Stimulated activated CD8-positive, alpha-beta memory T cell treated with anti-CD3 and anti-CD28 coated beads, Interleukin-7, amount 100 ng/mL, for 24 hours (primary cell): Measurements from ENCODE around the gene TIMD4.
"Not testable (repeated sequence)": the region's sequence is repeated elsewhere in the genome, so short reads cannot be mapped to it uniquely, and the experiment has no call there.

Experiments
- DNase-seq: peaks from one replicate; pipeline ENCODE4 v3.0.0-alpha.2; 2020; ENCODE audit warnings: low read depth

The TIMD4 gene

DNA sequence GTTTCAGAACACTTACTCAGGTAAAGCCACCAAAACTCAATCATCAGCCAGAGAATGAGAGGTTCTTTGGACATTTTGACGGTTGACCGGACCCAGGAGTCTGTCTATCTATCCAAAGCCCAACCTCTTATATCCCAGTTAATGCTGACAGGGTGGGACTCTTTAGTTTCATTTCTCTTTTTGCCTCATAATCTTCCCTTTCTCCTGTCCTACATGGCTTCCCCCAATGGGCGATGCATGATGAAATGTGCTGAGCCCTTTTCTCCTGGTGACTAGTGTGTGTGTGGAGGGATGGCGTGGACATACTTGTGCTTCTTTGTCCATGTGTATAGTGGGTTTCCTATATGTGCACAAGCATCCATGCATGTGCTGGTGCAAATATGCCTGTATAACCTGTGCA lies at the start of gene TIMD4:
Gene TIMD4, minus strand, starts transcription at position 102 of the 400 bp plus-strand sequence. Its CDS starts 28 bp downstream, at position 74.
- DNase-seq: no peak

DNA sequence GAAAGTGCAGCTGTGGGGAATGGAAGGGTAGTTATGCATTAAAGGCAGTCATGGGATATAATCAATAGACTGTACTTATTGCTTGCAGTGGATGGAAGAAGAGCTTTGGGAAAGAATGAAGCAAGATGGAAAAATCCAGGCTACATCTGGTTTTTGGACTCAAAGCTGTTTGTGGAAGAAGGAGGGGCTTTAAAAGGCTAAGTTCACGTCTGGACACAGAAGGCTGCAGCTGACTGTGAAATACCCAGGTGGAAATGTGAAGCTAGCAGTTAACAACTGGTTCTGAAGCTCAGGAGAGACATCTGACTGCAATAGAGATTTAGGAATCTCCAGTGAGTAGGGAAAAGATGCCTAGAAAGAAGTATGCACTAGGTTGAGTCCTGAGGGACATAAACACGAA lies 43.2 kb upstream of the TIMD4 start:
- no peak for DNase-seq

DNA sequence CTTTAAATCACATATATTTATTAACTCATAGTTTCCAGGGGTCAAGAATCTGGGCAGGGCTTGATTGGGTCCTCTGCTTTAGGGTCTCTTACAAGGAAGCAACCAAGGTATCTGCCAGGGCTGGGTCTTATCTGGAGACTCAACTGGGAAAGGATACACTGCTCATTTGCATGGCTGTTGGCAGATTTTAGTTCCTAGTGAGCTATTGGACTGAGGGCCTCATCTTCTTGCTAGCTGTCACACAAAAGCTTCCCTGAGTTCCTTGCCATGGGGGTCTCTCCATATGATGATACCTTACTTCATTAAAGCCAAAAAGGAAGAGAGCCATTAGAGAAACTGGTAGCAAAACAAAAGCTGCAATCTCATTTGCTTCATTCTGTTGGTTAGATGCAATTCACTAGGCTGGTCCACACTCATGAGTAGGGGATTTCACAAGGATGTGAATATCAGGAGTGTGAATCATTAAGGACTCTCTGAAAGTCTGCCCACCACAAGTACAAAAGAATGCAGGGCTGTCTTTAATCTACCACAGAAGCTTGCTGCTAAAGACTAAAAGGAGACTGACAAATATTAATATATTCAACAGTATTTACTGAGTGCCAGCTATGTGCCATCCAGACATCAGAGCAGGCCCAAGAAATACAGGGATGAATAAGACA lies 42.0 kb upstream of the TIMD4 start:
- no peak for DNase-seq

DNA sequence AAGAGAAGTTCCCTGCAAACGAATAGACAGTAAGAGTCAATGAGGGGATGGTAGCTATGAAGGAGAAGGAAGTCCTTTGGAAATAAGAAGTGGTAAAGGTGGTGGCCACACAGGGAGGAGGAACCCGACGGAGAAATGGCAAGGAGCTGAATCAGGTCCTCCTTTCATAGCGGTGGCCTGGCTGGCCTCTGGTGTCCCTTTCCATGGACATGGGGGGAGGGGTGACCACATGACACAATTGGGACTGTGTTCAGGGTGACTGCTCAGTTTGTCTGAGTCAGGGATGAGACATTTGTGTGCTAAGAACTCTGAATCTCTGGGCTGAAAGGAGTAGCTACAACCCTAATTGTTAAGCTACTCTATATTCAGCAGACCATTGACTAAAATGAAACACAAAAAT lies 28.7 kb upstream of the TIMD4 start:
- DNase-seq: no peak

DNA sequence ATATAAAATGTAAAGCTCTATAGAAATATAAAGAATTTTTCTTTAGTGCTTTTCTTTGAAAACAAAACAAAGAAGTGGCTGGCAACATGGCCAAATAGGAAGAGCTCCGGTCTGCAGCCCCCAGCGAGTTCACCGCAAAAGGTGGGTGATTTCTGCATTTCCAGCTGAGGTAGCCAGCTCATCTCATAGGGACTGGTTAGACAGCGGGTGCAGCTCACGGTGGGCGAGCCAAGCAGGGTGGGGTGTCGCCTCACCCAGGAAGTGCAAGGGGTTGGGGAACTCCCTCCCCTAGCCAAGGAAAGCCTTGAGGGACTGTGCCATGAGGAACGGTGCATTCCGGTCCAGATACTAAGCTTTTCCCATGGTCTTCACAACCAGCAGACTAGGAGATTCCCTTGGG lies 21.0 kb upstream of the TIMD4 start:
- no peak for DNase-seq

DNA sequence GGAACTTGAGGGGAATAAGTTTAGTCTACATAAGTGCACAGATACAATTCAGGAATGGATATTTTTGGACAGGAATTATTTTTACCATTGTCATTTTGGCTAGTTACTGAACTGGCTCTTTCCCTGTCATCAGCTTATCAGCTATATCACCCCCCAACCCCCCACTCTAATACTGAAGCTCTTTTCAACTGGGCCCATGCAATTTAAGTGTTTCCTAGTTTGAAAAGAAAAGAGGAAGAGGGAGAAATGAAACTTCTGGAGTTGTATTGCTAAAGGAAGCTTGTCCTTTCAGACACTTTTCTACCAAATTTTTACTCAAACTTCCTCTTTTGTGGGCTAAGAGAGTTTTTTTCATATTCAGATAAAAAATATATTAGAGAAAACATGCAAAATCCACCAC lies 18.5 kb upstream of the TIMD4 start:
- DNase-seq: no peak

DNA sequence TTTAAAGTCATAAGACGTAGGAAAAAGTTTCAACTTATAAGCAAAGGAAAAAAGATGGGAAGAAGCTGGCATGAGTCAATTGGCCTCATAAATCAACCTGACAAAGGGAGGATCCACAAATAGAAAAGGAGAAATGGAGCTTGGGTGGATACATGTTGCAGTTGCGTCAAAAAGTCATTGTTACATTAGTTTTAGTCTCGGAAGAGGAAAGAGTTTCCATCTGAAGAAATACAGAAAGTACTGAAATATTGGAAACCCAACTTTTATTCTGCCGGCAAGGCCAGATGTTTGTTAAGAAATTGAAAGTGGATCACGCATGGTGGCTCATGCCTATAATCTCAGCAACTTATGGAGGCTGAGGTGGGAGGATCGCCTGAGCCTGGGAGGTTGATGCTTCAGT lies 11.3 kb upstream of the TIMD4 start:
- DNase-seq: no peak

DNA sequence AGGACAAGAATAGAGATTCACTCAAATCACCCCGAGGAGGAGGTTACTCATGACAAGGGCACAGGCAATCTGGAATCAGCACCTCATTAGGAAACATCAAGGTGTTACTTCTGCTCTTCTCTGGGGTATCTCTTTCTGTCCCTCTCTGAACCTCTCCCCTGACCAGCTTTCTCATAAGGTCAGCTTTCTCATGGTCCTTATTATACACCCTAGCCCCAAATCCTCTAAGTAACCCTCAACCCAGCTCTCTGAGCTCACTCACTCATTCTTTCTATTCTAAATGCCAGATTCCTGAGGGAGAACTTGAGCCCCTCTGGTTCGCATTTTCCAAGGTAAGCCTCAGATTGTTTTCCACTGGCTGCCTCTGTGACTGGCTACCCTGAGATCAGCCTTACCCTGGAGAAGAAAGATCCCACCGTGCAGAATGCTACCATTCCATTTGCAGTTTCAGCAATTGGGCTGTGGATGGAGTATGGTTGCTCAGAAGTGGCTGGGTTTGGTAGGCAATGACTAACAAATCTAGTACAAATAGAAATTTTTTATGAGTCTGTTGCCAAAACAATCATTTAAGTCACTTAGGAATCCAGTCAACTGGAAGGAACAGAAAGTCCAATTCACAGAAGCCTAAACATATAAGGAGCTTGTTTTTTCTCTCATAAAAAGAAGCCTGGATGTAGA lies 9.0 kb upstream of the TIMD4 start:
- no peak for DNase-seq

DNA sequence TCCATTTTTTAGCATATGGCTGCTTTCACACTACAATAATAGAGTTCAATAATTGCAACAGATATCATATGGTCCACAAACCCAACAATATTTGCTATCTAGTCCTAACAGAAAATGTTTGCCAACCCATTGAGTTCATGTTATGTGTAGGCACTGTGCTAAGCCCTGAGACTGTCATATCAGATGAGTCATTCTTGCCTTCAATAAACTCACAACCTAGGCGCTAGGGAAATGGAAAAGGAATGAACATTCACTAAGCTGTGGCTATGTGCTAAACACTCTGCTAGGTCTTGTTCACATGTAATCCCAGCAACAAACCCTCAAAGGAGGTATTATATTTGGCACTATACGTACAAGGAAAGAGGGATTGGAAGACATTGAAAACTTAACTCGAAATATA lies 8.4 kb upstream of the TIMD4 start:
- DNase-seq: no peak

DNA sequence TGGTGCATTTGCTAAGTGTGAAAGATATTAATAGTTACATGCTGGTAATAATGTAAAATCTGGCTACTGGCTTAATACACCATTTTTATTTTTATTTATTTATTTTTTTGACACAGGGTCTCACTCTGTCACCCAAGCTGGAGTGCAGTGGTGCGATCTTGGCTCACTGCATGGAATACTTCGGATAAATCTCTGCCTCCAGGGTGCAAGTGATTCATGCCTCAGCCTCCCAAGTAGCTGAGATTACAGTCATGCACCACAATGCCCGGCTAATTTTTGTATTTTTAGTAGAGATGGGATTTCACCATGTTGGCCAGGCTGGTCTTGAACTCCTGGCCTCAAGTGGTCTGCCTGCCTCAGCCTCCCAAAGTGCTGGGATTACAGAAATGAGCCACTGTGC lies 4.4 kb upstream of the TIMD4 start:
- DNase-seq: not testable (repeated sequence)

DNA sequence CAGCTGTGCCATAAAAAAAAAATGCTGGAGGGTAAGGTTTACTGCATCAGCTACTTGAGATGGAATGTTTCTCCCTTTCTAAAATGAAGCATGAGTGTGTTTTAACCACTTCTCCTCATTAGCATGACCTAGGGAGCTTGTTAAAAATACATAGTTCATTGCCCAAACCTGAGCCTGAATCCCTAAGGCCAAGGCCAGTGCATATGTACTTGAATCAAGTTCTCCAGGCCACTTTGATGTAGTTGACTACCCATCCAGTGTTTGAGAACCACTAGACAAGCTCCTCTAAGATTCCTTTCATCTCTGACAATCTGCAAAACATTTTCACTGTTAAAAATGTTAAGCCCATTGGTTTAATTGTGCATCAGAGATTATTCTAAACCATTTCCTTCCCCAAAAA lies 6.7 kb downstream of the TIMD4 start:
- no peak for DNase-seq

DNA sequence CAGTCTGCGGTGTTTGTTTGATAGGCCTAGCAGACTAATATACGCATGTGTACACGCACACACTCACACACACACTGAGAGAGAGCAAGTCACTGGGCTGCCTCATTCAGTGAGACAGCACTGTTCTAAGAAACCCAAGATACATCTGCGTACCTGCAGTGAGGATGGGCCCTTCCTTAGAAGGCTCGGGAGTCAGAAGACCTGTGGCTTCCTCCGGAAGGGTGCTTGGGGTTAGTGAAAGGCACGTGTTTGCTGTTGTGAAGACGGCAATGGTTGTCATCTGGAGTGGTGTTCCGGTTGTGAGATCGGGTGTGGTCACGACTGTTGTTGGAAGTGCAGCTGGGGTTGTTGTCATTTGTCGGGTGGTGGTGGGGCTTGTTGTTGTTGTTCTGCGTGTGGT lies 11.7 kb downstream of the TIMD4 start:
- DNase-seq: no peak

DNA sequence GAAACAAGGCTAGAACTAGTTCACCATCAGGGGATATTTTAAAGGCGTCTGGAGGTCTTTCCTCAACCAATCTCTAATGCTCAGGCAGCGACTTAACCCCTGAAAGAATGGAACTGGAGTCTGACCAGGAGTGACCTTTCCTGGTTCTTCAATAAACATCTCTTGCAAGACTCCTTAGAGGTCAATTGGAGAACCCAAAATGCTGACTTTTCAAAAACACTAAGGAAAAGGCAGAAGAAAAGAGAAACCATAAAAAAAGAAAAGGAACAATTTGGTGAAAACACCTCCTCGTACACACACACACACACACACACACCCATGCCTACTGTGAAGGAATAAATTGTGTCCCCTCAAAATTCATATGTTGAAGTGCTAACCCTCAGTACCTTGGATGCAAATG lies 12.3 kb downstream of the TIMD4 start:
- DNase-seq: no peak

DNA sequence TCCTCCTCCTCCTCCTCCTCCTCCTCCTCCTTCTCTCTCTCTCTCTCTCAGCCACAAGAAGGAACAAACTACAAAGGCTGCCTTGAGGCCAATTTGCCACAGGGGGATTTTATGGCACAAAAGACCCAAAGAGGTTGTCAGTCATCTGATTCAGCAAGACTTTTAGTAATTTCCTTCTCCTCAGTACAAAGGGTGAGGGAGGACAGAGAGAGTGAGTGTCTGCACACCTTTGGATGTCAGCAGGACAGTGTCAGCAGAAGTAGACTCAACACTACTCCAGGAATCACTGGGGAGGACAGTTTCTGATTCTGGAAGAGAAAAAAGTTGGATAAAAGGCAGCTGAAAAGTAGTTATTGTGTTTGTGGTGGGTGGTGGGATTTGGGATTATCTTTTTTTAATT lies 13.6 kb downstream of the TIMD4 start:
- DNase-seq: no peak

DNA sequence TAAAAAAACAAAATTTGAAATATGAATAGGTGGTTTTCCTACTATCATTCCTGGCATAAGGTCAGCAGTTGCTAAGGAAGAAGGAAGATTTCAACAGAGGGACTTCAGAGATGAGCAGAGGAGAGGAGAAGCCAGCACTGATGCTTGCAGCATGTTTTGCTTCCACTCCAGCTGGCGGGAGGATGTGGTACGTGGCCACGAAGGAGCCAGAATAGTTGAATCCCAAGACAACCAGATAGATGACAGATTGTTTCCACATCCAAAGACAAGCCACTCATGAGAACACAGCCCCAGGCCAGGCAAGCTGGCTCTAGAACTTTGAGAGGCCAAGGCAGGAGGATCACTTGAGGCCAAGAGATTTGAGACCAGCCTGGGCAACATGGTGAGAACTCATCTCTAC lies 15.1 kb downstream of the TIMD4 start:
- no peak for DNase-seq

DNA sequence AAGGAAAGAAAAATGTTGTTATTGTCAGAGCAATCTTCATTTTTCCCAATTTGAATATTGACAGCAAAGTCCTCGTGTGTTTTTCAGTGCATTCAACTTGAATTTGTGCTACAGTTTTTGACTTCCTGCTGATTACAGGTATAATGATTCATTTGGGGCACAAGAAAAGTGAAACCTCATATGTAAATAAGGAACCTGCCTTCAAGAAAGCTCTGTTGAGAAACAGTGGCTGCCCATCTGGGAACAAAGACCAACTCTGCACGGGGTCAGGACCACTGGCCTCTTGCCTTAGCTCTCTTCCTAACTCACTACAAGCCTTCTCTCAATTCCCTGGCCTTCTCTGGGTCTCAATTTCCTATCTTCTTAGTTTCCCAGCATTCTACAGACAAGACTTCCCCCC lies 21.0 kb downstream of the TIMD4 start:
- no peak for DNase-seq

DNA sequence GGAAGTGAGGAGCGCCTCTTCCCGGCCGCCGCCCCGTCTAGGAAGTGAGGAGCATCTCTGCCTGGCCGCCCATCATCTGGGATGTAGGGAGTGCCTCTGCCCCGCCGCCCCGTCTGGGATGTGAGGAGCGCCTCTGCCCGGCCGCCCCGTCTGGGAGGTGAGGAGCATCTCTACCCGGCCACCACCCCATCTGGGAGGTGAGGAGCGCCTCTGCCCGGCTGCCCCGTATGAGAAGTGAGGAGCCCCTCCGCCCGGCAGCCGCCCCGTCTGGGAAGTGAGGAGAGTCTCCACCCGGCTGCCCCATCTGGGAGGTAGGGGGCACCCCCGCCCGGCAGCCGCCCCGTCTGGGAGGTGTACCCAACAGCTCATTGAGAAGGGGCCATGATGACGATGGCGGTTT lies 22.6 kb downstream of the TIMD4 start:
- not testable (repeated sequence) for DNase-seq

DNA sequence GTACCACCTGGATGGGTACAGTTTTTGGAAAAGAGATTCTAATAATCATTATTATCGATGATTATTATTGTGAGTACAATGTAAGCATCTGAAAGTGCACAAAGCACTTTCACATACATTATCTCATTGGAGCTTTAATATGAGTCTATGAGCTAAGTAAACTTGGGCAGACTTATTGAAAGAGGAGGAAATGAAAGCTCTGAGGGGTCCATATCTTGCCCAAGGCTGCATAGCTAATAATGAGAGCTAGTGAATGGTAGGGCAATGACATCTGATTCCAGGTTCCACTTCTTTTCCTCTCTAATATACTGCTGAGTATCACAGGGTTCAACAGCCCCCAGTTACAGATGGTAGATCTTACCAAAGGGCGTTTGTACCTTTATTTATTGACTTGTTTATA lies 26.1 kb downstream of the TIMD4 start:
- DNase-seq: no peak

DNA sequence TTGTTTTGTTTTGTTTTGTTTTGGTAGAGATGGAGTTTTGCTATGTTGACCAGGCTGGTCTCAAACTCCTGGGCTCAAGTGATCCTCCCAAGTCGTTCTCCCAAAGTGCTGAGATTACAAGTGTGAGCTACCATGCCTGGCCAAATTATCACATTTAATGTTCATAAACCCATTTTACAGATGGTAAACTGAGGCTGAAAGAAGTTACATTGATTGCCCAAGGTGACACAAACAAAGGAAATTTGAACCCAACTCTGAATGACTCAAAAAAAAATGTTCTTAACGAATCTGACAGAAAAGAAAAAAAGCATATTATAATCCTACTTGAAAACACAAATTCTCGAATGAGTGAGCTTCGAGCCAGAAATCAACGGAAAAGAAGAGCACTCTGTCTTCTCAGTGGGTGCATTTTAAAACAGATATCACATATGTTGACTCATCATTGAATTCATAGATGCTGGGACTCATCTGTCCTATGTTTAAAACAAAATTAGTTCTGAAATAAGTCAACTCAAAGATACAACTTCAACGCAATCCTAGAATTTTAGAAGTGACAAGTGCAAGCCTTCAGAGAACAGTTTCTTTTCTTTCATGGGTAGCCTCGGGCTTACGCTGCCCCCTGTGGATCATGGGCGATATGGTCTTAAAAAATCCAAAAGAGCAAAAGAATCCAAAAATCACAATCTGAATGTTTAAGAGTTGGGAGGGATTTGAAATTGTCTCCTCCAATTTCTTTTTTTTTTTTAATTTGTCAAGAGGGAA lies 28.4 kb downstream of the TIMD4 start:
- no peak for DNase-seq

DNA sequence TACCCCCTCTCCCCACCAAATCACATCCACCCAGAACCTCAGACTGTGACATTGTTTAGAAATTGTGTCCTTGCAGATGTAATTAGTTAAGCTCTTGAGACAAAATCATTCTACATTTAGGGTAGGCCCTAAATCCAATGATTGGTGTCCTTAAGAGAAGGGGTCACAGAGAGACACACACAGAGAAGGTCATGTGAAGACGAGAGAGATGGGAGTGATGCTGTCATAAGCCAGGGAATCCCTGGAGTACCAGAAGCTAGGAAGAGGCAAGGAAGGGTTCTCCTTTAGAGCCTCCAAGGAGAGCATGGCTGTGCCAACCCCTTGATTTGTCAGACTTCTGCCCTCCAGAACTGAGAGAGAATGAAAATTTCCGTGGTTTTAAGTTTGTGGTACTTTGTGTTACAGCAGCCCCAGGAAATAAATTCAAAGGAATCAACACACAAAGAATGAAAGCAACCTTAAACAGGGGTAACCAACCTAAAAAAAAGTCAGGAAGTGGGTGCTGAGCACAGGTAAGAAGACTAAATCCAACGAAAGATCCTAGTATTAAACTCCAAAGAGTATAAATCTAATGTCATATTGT lies 33.6 kb downstream of the TIMD4 start:
- DNase-seq: no peak

DNA sequence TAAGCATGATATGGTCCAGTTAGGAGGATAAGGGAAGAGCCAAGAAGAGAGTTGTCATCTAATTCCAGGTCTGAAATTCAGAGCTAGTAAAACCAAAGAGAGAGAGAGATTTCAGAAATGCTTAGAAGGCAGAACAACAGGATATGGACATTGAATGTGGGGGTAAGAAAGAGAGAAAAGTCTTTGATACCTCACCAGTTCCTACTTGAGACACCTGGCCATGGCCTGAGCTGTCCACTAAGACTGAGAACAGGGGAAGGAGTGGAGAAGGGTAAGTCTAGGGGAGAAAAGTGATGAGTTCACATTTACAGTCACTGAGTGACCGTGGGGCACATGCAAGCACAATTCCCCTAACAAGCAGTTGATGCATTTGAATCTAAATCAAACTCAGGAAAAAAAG lies 35.5 kb downstream of the TIMD4 start:
- DNase-seq: no peak

DNA sequence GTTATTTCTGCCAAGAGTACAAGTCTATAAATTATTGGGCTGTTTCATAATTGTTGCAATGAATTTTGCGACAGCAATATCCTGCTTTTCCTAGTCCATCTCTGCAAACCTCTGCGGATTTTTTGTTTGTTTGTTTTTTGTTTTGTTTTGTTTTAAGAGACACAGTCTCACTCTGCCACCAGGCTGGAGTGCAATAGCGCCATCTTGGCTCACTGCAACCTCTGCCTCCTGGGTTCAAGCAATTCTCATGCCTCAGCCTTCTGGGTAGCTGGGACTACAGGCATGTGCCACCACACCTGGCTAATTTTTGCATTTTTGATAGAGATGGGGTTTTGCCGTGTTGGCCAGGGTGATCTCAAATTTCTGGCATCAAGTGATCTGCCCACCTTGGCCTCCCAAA lies 37.3 kb downstream of the TIMD4 start:
- not testable (repeated sequence) for DNase-seq

DNA sequence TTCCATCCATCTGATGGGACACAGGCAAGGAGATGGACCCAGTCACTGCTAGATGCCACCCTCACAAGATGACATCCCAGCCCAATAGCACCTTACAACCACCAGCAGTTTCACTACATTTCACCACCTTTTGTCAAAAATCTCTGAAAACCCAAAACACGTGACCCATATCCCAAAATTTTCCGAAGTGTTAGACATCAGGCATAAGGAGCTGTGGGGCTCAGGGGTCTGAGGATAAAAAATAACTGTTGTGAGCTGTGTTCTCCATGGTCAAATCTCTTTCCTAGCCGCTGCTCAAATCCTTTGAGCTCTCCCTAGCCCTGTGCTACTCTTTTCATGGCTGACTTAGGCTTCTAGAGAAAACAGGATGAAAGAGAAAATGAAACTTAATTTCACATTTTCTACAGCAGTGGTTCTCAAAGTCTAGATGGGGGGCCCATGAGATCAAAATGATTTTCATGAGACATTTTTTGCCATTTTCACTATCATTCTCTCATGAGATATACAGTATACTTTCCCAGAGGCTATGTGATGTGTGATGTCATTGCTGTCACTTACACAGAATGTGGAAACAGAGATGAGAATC lies 40.7 kb downstream of the TIMD4 start:
- no peak for DNase-seq
